Ascending aorta (tissue), 2 donors: ENCODE results near the gene CAMK4. TPM values are rescaled to one million over a fixed set of nuclear protein-coding genes. Genes with fewer than 3 reads are reported as not detected.

ENCODE experiments used
- DNase-seq, 2 donors: peaks; one replicate each; pipeline ENCODE4 v3.0.0-alpha.2; 2019; ENCODE audit warnings: low spot score in 2 of 2
- H3K27ac ChIP-seq, 2 donors: fragments of 200-600 bp; sonication (generic); one replicate each; pipeline ENCODE4 v1.5.1; 2016 to 2017; ENCODE audit warnings: mild to moderate bottlenecking in 1 of 2
- H3K27me3 ChIP-seq: fragments of 200-600 bp; sonication (generic); one replicate; pipeline ENCODE4 v1.5.1; 2017
- H3K36me3 ChIP-seq, 2 donors: fragments of 200-600 bp; sonication (generic); one replicate each; pipeline ENCODE4 v1.5.1; 2016
- H3K4me1 ChIP-seq, 2 donors: fragments of 200-600 bp; sonication (generic); one replicate each; pipeline ENCODE4 v1.5.1; 2016 to 2017; ENCODE audit warnings: mild to moderate bottlenecking in 1 of 2
- H3K4me3 ChIP-seq, 2 donors: fragments of 200-600 bp; sonication (generic); one replicate each; pipeline ENCODE4 v1.5.1; 2016 to 2017; ENCODE audit warnings: mild to moderate bottlenecking in 1 of 2
- H3K9me3 ChIP-seq, 2 donors: fragments of 200-600 bp; sonication (generic); one replicate each; pipeline ENCODE4 v1.5.1; 2016
- intact Hi-C: fragments of 100-400 bp; cut with DNase I; formaldehyde crosslinking; loops from one replicate; pipeline ENCODE4 v1.15.1; 2023
- total RNA-seq: library from RNA; depleted of rRNA; stranded (reverse); fragments of >200 nt; gene quantifications from one replicate; pipeline ENCODE4 v1.1.0, GENCODE V29; 2016
- TF ChIP-seq, protein P1 (sequence below), 3 experiments: fragments of 200-600 bp in 2 of 3; fragments of 450-650 bp in 1 of 3; sonication (generic) in 2 of 3; IDR thresholded peaks; one replicate each; pipeline ENCODE4 v1.5.1; 2016 to 2019; ENCODE audit warnings: antibody characterized with exemption in 3 of 3, mild to moderate bottlenecking in 1 of 3, moderate library complexity in 1 of 3

The CAMK4 gene
- total RNA-seq, 1 donor from 2014 or later = under 0.01 TPM

DNA sequence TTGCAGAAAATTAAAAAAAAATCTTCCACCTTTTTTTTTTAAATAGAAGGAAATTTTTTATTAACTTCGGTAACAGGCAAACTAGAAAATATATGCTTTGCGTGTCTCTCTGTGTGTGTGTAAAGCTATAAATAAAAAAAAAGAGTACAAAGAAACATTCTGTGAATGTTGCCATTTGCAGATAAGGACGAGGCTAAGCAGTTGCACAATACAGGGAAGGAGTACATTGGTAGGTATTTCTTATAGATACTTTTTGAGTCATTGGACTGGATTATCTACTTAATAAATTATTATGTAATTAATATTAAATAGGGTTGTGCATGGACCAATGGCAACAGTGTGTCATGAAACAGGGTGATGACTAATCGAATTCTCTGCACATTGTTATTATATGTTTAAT, 102.4 kb downstream of the CAMK4 start:
- TF ChIP-seq, protein P1, sequence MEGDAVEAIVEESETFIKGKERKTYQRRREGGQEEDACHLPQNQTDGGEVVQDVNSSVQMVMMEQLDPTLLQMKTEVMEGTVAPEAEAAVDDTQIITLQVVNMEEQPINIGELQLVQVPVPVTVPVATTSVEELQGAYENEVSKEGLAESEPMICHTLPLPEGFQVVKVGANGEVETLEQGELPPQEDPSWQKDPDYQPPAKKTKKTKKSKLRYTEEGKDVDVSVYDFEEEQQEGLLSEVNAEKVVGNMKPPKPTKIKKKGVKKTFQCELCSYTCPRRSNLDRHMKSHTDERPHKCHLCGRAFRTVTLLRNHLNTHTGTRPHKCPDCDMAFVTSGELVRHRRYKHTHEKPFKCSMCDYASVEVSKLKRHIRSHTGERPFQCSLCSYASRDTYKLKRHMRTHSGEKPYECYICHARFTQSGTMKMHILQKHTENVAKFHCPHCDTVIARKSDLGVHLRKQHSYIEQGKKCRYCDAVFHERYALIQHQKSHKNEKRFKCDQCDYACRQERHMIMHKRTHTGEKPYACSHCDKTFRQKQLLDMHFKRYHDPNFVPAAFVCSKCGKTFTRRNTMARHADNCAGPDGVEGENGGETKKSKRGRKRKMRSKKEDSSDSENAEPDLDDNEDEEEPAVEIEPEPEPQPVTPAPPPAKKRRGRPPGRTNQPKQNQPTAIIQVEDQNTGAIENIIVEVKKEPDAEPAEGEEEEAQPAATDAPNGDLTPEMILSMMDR (IDR thresholded peaks at IDR 0.05) = no peak
- Histone ChIP-seq H3K4me1 (no peaks in the 10 kb centered on the region), H3K36me3 (no peaks in the 10 kb centered on the region), H3K27me3 (no peaks in the 10 kb centered on the region), H3K9me3 (no peaks in the 10 kb centered on the region), H3K4me3 (no peak overlapping the region), H3K27ac (no peak overlapping the region)
- intact Hi-C loops = no loop called here
- DNase-seq = no peak

DNA sequence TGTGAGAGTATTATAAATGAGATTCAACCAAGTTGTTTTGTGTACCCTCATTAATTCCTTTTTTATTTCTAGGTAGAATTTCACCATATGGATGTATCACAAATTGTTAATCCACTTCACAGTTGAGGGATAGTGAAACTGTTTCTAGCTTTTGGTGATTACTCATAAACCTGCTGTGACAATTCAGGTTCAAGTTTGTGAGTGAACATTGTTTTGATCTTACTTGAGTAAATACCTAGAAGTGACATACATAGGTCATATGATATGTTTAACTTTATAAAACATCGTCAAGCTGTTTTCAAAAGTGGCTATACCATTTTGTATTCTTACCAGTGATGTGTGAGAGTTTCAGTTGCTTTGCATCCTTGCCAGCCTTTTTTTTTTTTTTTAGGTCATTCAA, 112.9 kb downstream of the CAMK4 start:
- H3K4me3 ChIP-seq = no peak overlapping the region
- TF ChIP-seq, protein P1 (IDR thresholded peaks at IDR 0.05) = no peak
- intact Hi-C loops = no loop called here

DNA sequence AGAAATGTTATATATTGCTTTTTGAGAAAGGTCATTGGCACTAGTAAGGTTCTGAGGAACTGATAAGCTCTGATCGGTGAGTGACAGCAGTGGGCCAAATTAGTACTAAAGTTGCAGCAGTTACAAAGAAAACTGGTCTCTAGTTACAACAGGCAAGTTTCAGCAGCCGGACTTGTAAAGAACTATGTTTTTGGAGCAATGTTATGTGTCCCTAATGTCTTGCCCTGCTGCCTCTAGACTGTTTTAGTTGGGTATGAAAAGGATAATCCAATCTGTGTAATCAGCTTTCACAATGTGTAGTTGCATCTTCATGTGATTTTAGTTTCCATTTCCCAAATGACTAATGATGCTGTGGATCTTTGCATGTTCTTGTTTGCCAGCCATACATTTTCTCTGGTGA, 113.5 kb downstream of the CAMK4 start:
- no peaks in the 10 kb centered on the region for H3K27me3 ChIP-seq
- no peaks in the 10 kb centered on the region for H3K4me1 ChIP-seq
- H3K4me3 ChIP-seq = no peak overlapping the region
- H3K27ac ChIP-seq = no peak overlapping the region
- no peaks in the 10 kb centered on the region for H3K9me3 ChIP-seq
- TF ChIP-seq, protein P1 (IDR thresholded peaks at IDR 0.05) = no peak
- no peaks in the 10 kb centered on the region for H3K36me3 ChIP-seq
- intact Hi-C loops = no loop called here
- DNase-seq = no peak

More for the DNA sequence above, 112.9 kb downstream of the CAMK4 start:
- Histone ChIP-seq H3K27me3 (no peaks in the 10 kb centered on the region), H3K9me3 (no peaks in the 10 kb centered on the region), H3K4me1 (no peaks in the 10 kb centered on the region), H3K27ac (no peak overlapping the region), H3K36me3 (no peaks in the 10 kb centered on the region)
- DNase-seq = no peak

DNA sequence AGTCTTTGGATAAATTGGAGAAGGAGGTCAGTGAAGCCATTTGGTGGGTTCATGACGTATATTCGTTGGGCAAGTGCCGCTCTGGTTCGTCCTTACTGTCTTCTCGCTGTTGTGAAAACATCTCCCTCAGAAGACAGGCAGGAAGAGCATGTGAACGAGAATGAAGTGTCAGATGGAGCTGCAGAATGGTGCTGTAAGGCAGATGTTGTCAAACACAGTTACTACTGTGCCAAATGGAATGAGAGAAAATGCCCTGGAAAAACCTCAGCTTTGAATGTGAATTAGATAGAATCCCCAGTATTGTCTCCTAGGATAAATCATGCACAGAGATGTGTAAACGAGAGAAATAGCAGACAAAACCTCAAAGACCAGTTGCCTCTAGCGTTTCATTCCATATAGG, 121.5 kb downstream of the CAMK4 start:
- intact Hi-C loops = no loop called here
- no peak overlapping the region for H3K27ac ChIP-seq

DNA sequence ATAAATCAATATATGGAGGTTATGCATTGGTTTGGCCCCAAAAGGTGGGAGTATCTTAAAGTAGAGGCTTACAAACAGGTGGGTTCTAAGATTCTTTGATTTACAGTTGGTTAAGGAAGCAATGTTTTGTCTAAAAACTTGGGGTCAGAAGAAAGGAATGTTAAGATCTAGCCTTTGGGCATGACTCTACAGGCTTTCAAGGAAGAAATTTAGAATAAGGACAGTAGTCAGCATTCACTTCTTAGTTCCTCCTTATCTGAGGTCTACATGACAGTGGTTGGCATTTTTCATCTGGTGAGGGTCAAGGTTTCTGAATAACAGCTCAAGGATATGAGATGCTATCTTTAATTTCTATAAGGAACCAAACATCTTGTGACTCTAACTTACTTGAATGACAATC, 122.8 kb downstream of the CAMK4 start:
- H3K4me1 ChIP-seq = no peaks in the 10 kb centered on the region
- no peaks in the 10 kb centered on the region for H3K36me3 ChIP-seq
- no peaks in the 10 kb centered on the region for H3K27me3 ChIP-seq
- TF ChIP-seq, protein P1 (IDR thresholded peaks at IDR 0.05) = no peak
- intact Hi-C loops = no loop called here
- no peak overlapping the region for H3K4me3 ChIP-seq
- DNase-seq = no peak
- no peaks in the 10 kb centered on the region for H3K9me3 ChIP-seq
- H3K27ac ChIP-seq = no peak overlapping the region

More for the DNA sequence above, 121.5 kb downstream of the CAMK4 start:
- no peak for DNase-seq
- Histone ChIP-seq H3K4me1 (no peaks in the 10 kb centered on the region), H3K36me3 (no peaks in the 10 kb centered on the region), H3K9me3 (no peaks in the 10 kb centered on the region), H3K27me3 (no peaks in the 10 kb centered on the region), H3K4me3 (no peak overlapping the region)
- TF ChIP-seq, protein P1 (IDR thresholded peaks at IDR 0.05) = no peak

DNA sequence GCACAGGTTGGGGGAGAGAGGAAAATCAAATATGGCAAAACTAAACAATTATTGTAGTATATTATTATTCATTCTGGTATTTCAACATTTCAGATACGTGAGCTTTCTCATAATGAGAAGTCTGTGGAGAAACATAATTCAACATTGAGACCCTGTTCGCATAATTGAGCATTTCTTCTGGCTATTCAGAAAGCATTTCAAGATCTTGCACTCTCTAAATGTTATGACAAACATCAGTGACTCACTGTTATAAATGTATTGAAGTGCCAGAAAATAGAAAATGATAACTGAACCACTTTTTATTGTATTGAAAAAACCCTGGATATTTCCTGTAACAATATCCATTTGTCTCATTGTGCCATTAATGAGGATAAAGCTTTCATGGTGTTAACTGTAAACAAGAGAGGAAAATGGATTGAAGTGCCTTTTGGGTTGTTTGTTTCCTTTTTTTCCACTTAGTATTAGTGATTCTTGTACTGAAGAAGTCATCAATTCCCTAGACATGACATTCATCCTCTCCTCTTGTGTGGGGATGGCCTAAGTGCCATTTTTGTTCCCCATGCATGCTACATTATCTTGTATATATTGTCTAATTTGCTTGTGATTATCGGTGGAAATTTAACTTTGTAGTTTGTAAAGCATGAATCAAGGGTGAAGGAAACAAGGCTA, 124.6 kb downstream of the CAMK4 start:
- Histone ChIP-seq H3K27ac (no peak overlapping the region), H3K9me3 (no peaks in the 10 kb centered on the region), H3K36me3 (no peaks in the 10 kb centered on the region), H3K4me3 (no peak overlapping the region), H3K4me1 (no peaks in the 10 kb centered on the region), H3K27me3 (no peaks in the 10 kb centered on the region)
- DNase-seq = no peak
- intact Hi-C loops = no loop called here
- TF ChIP-seq, protein P1 (IDR thresholded peaks at IDR 0.05) = no peak
